ENCODE data around the gene CCDC27. TPM values are rescaled to one million over a fixed set of nuclear protein-coding genes. Genes with fewer than 3 reads are reported as not detected.
A peak's percentile ranks its signal among the peaks of the same experiment; 100 is the strongest.

Gene CCDC27
- total and polyA plus RNA-seq, 2 of the 13 experiments (the other 11 are each of a cell fraction or from before 2014, with no cell fraction given) = not detected

DNA sequence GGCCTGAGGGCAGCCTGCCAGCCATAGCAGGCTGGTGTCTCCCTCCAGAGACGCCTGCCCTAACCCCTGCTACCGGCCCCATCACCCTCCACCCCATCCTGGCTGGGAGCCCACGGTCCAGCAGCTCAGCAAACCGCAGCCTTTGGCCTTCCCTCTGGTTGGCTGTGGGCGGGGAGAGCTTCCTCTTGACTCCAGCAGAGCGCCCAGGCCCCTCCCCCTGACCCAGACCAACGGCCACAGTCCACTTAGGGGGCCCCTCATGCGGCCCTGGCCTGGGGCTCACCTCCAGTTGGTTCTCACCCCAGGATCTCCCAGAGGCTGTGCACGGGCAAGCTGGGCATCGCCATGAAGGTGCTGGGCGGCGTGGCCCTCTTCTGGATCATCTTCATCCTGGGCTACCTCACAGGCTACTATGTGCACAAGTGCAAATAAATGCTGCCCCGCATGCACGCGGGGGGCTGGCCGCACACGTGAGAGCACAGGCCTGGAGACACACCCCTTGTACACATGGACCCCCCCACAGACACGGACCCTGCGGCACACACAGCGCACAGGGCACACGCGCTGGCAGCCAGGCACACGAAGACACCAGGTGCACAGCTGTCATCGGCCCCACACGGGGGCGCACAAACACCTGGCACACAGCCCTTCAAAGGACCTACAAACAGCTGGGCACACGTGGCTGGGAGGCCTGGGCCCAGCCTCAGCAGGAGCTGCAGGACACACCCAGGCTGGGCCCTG, 23.4 kb downstream of the CCDC27 start (continued):
- TF ChIP-seq SATB2 (CRISPR knock-in tag; IDR thresholded peaks at IDR 0.05) = 0 out of 2 replicates have a peak, but pooled peaks have one; percentile 65
- peak; percentile 68 for TF ChIP-seq E2F1 (CRISPR knock-in tag; IDR thresholded peaks at IDR 0.05)
- TF ChIP-seq RFXAP (CRISPR knock-in tag; IDR thresholded peaks at IDR 0.05; ENCODE audit: borderline replicate concordance) = peak; percentile 72
- peak; percentile 71; the same call in 1 of the 2 replicates for TF ChIP-seq ZNF296 (CRISPR knock-in tag; conservative IDR thresholded peaks at IDR 0.05)
- TF ChIP-seq ZBTB2 (CRISPR knock-in tag; IDR thresholded peaks at IDR 0.05; ENCODE audit: low read depth) = no peak
- TF ChIP-seq ZBTB33 (CRISPR knock-in tag; IDR thresholded peaks at IDR 0.05) = peak; percentile 50; the same call in 1 of the 2 replicates
- TF ChIP-seq ZNF552 (CRISPR knock-in tag; IDR thresholded peaks at IDR 0.05; ENCODE audit: borderline replicate concordance) = peak; percentile 92
- TF ChIP-seq ZNF138 (CRISPR knock-in tag; IDR thresholded peaks at IDR 0.05; ENCODE audit: low read depth) = no peak
- TF ChIP-seq PHF20 (CRISPR knock-in tag; IDR thresholded peaks at IDR 0.05) = no peak; the same call in 1 of the 2 replicates
- TF ChIP-seq, protein P1, sequence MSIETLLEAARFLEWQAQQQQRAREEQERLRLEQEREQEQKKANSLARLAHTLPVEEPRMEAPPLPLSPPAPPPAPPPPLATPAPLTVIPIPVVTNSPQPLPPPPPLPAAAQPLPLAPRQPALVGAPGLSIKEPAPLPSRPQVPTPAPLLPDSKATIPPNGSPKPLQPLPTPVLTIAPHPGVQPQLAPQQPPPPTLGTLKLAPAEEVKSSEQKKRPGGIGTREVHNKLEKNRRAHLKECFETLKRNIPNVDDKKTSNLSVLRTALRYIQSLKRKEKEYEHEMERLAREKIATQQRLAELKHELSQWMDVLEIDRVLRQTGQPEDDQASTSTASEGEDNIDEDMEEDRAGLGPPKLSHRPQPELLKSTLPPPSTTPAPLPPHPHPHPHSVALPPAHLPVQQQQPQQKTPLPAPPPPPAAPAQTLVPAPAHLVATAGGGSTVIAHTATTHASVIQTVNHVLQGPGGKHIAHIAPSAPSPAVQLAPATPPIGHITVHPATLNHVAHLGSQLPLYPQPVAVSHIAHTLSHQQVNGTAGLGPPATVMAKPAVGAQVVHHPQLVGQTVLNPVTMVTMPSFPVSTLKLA (IDR thresholded peaks at IDR 0.05) = peak; percentile 73
- peak; percentile 26; the same call in 1 of the 2 replicates for TF ChIP-seq TCF7 (IDR thresholded peaks at IDR 0.05; ENCODE audit: low read depth)
- TF ChIP-seq PRPF4 (IDR thresholded peaks at IDR 0.05; ENCODE audit: low read depth, low read length, poor library complexity, severe bottlenecking) = no peak
- TF ChIP-seq ZFP37 (CRISPR knock-in tag; IDR thresholded peaks at IDR 0.05; ENCODE audit: borderline replicate concordance) = no peak; the same call in 1 of the 2 replicates
- peak; percentile 14; the same call in 1 of the 2 replicates for TF ChIP-seq ZMYM4 (CRISPR knock-in tag; IDR thresholded peaks at IDR 0.05)
- TF ChIP-seq RFXANK (CRISPR knock-in tag; IDR thresholded peaks at IDR 0.05) = no peak
- peak; percentile 8 for TF ChIP-seq SKI (IDR thresholded peaks at IDR 0.05; ENCODE audit: partially characterized antibody)
- peak; percentile 79; the same call in 1 of the 2 replicates for TF ChIP-seq ZNF326 (CRISPR knock-in tag; IDR thresholded peaks at IDR 0.05; ENCODE audit: borderline replicate concordance)
- 0 out of 2 replicates have a peak, but pooled peaks have one; percentile 32 for TF ChIP-seq HNRNPUL1 (IDR thresholded peaks at IDR 0.05; ENCODE audit: low read depth, low read length)
- peak; percentile 85; the same call in 1 of the 2 replicates for TF ChIP-seq ZC3H4 (CRISPR knock-in tag; IDR thresholded peaks at IDR 0.05; ENCODE audit: borderline replicate concordance)
- no peak; the same call in 1 of the 2 replicates for TF ChIP-seq ZSCAN29 (CRISPR knock-in tag; conservative IDR thresholded peaks at IDR 0.05)
- TF ChIP-seq MXI1 (IDR thresholded peaks at IDR 0.05; ENCODE audit: borderline replicate concordance, low read depth, low read length) = peak; percentile 97
- TF ChIP-seq DPF2 (CRISPR knock-in tag; IDR thresholded peaks at IDR 0.05; ENCODE audit: borderline replicate concordance, low read depth) = 0 out of 2 replicates have a peak, but pooled peaks have one; percentile 15
- TF ChIP-seq ZNF746 (CRISPR knock-in tag; IDR thresholded peaks at IDR 0.05) = peak; percentile 63; the same call in 1 of the 2 replicates
- peak; percentile 91 for TF ChIP-seq RNF2 (conservative IDR thresholded peaks at IDR 0.05; ENCODE audit: low read depth)
